Central memory CD8-positive, alpha-beta T cell (primary cell): ENCODE results near the gene ARF3.

ENCODE experiments used
- ATAC-seq: fragments of 150-1000 bp; cut with Tn5 transposase; replicated peaks from 2 replicates; pipeline ENCODE4 v1.10.0; 2022; ENCODE audit warnings: mild to moderate bottlenecking, moderate FRiP score, moderate number of reproducible peaks; ENCODE audit not compliant: poor library complexity, severe bottlenecking; ENCODE audit errors: extremely low read depth
- DNase-seq, 2 donors: peaks; one replicate each; pipeline ENCODE4 v3.0.0; 2021; ENCODE audit warnings: low spot score in 2 of 2
- H3K27ac Mint-ChIP-seq: one replicate; pipeline ENCODE4 v1.8.0; 2022; ENCODE audit warnings: low read depth, mild to moderate bottlenecking, moderate library complexity, mixed read lengths
- H3K27me3 Mint-ChIP-seq: one replicate; pipeline ENCODE4 v1.8.0; 2022; ENCODE audit warnings: mixed read lengths
- H3K36me3 Mint-ChIP-seq: one replicate; pipeline ENCODE4 v1.8.0; 2022; ENCODE audit warnings: mild to moderate bottlenecking, moderate library complexity, mixed read lengths; ENCODE audit not compliant: insufficient read depth
- H3K4me1 Mint-ChIP-seq: one replicate; pipeline ENCODE4 v1.8.0; 2022; ENCODE audit warnings: mixed read lengths
- H3K4me3 Mint-ChIP-seq: one replicate; pipeline ENCODE4 v1.8.0; 2022; ENCODE audit warnings: mild to moderate bottlenecking, moderate library complexity, mixed read lengths
- H3K9me3 Mint-ChIP-seq: one replicate; pipeline ENCODE4 v1.8.0; 2022; ENCODE audit warnings: mixed read lengths

The ARF3 gene

GRCh38 chr12:48894271-48894670, 63.0 kb downstream of the ARF3 start:
- H3K4me1 Mint-ChIP-seq = peaks cover 5% of the 10 kb centered on the region
- H3K36me3 Mint-ChIP-seq = no peaks in the 10 kb centered on the region
- H3K9me3 Mint-ChIP-seq = no peaks in the 10 kb centered on the region
- H3K27ac Mint-ChIP-seq = no peak overlapping the region
- DNase-seq (no peak), ATAC-seq (no peak)
- H3K27me3 Mint-ChIP-seq = peaks cover 38% of the 10 kb centered on the region
- no peak overlapping the region for H3K4me3 Mint-ChIP-seq

DNA sequence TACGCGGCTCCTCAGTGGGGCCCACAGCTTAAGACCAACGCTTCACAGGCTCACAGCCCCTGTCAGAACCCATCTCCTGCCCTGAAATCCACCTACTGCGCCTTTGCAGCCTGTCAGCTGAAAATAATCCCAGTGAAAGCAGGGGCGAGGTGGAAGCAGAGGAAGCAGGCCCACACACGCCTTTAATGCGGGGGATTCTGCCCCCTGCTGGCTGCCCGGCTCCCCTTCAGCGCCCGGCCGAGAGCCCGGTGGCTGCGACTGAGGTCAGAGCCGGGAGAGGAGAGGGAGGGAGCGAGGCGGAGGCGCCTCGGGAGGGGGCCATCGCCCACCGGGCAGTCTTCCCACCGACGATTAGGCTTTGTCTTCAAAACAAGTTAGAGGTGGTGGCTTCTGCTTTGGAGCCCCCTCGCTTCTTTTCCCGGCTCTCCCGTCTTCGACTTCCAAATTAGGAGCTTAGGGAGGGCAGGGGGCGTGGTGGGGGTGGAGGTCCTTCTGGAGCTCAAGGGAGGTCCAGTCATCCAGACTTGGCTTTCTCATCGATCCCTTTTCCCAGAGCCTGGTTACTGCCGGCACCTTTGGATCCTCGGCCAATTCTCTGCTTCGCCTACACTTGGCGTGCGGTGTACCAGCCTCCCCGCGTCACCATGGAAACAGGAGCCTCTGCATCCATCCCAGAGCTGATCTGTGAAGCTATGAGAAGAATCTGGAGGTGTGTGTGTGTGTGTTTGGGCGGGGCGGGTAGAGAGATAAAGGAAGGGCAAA, 66.4 kb downstream of the ARF3 start:
- Mint-ChIP-seq H3K9me3 (no peaks in the 10 kb centered on the region), H3K27me3 (peaks cover 28% of the 10 kb centered on the region), H3K4me3 (no peak overlapping the region), H3K27ac (peak overlapping the region; percentile 7), H3K4me1 (peaks cover 5% of the 10 kb centered on the region), H3K36me3 (no peaks in the 10 kb centered on the region)
- DNase-seq = peak; percentile 63 to 64
- peak; percentile 94 for ATAC-seq

DNA sequence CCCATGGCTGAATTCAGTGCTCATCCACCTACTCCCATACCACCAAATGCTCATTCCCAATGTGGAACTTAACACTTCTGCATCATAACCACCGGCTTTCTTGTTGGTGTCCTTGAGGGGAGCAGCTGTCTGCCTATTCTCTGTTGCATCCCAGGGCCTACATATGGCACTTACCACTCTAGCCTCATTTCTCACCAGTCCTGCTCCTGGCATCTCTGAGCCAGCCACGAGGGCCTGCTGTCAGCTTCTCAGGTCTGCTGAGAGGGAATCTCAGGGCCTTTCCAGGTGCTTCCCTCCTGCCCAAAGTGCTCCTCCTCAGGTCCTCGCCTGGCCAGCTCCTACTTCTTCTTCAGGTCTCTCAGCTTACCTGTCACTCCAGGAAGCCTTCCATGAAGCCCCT, 67.6 kb downstream of the ARF3 start:
- no peaks in the 10 kb centered on the region for H3K9me3 Mint-ChIP-seq
- ATAC-seq (no peak), DNase-seq (no peak)
- no peak overlapping the region for H3K27ac Mint-ChIP-seq
- no peak overlapping the region for H3K4me3 Mint-ChIP-seq
- H3K4me1 Mint-ChIP-seq = peaks cover 5% of the 10 kb centered on the region
- no peaks in the 10 kb centered on the region for H3K36me3 Mint-ChIP-seq
- peaks cover 24% of the 10 kb centered on the region for H3K27me3 Mint-ChIP-seq
